ENCODE measurements around the gene FAM43B. TPM values are rescaled to one million over a fixed set of nuclear protein-coding genes. Genes with fewer than 3 reads are reported as not detected.
A peak's percentile ranks its signal among the peaks of the same experiment; 100 is the strongest.

The FAM43B gene
- total and polyA plus RNA-seq, 4 donors, result 0.20 to 0.67 (median 0.29) TPM

DNA sequence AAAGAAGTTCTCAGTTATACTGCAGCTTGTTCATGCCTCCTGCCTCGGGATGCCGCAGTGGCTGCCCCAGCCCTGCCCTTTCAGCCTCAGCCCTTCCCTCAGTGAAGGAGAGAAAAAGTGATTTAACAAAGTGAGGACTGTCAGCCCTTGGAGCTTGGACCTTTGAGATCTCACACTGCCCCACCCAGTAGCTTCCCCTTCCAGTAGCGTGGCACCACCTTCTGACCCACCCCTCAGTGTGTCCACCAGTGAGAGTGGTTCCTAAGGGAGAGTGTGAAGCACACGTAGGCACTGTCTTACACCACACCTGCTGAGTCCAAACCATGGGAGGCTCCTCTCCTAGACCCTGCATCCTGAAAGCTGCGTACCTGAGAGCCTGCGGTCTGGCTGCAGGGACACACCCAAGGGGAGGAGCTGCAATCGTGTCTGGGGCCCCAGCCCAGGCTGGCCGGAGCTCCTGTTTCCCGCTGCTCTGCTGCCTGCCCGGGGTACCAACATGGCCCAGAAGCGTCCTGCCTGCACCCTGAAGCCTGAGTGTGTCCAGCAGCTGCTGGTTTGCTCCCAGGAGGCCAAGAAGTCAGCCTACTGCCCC is 36.4 kb downstream of the FAM43B start, which contains the start of gene CDA:
CDA (plus strand) TSS at position 464 of the 592 bp plus-strand sequence; CDS start at position 497, 33 bp downstream.
- Histone ChIP-seq H3K27ac (ENCODE audit: low read depth in 1 of 2, low read length in 1 of 2) (peak within 1 kb of the TSS in 1 of 2 donors; percentile 42), H3K4me1 (ENCODE audit: control insufficient read depth in 5 of 5, insufficient read depth in 5 of 5, low read length in 5 of 5) (peaks cover 0 to 15% (median 9%) of the 10 kb centered on the region in 5 donors), H3K9ac (ENCODE audit: insufficient read depth in 1 of 2, low read length in 2 of 2) (no peak within 1 kb of the TSS), H3K4me3 (peak within 1 kb of the TSS; percentile 15), H3K27me3 (ENCODE audit: control insufficient read depth in 3 of 3, insufficient read depth in 3 of 3, low read length in 2 of 3) (peaks cover 0 to 26% (median 24%) of the 10 kb centered on the region in 3 donors), H3K36me3 (ENCODE audit: control insufficient read depth in 4 of 4, insufficient read depth in 4 of 4, low read length in 4 of 4) (no peaks in the 10 kb centered on the region), H3K9me3 (ENCODE audit: control insufficient read depth in 4 of 4, insufficient read depth in 3 of 4, low read length in 3 of 4) (peaks cover 0 to 6% (median 0%) of the 10 kb centered on the region in 4 donors)
- ATAC-seq (ENCODE audit: insufficient read depth, low FRiP score) (no peak), DNase-seq (no peak)
- 23 to 26% methylated on average over 10 to 11 of the region's 11 CpGs for WGBS, 2 donors
- TF ChIP-seq, protein P1, sequence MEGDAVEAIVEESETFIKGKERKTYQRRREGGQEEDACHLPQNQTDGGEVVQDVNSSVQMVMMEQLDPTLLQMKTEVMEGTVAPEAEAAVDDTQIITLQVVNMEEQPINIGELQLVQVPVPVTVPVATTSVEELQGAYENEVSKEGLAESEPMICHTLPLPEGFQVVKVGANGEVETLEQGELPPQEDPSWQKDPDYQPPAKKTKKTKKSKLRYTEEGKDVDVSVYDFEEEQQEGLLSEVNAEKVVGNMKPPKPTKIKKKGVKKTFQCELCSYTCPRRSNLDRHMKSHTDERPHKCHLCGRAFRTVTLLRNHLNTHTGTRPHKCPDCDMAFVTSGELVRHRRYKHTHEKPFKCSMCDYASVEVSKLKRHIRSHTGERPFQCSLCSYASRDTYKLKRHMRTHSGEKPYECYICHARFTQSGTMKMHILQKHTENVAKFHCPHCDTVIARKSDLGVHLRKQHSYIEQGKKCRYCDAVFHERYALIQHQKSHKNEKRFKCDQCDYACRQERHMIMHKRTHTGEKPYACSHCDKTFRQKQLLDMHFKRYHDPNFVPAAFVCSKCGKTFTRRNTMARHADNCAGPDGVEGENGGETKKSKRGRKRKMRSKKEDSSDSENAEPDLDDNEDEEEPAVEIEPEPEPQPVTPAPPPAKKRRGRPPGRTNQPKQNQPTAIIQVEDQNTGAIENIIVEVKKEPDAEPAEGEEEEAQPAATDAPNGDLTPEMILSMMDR (IDR thresholded peaks at IDR 0.05; ENCODE audit: control extremely low read depth, extremely low read depth), result no peak

DNA sequence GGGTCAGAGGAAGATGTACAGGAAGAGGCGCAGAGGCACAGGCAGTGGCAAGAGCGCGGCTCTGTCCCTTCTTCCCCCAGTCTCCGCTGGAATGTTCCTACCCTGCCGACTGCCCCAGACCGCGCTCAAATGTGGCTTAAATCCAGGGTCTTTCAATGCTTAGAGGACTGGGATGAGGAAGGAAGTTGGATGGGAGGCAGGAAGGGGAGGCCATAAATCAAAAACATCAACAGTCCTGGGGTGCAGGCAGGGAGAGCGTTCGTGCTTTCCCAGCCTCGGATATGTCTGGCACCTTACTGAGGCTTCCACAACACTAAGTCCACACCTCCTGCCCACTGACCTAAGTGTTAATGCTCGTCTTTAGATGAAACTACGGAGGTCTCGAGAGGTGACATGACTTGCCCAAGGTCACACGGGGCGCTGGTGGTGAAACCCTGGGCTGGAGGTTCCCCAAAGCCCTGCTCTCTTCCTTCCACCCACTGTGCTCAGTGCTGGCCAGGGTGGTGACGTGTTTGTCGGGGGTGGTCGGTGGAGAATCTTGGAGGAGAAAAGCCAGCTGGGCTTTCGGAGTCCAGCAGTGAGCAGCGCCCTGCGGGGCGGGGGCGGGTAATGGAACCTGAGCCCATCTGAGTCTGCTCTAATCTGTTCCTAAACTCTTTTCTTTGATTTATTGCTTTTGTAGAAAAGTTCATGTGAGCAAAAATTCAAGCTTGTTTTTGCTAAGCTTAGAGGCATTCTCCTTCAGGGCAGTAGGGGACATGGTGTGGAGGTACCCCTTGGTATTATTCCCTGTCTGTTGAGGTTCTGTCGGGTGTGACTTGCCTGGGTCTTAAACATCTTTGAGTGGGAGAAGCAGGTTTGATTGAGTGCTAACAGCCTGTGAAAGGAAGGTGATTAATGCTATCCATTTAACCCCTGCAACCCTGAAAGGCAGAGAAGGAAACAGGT is 37.2 kb downstream of the FAM43B start:
- Histone ChIP-seq H3K4me3 (no peak overlapping the region), H3K27me3 (ENCODE audit: control insufficient read depth in 3 of 3, insufficient read depth in 3 of 3, low read length in 2 of 3) (peaks cover 0 to 26% (median 24%) of the 10 kb centered on the region in 3 donors), H3K4me1 (ENCODE audit: control insufficient read depth in 5 of 5, insufficient read depth in 5 of 5, low read length in 5 of 5) (peaks cover 0 to 15% (median 9%) of the 10 kb centered on the region in 5 donors), H3K27ac (ENCODE audit: low read depth in 1 of 2, low read length in 1 of 2) (peak overlapping the region in 1 of 2 donors; percentile 42), H3K9ac (ENCODE audit: insufficient read depth in 1 of 2, low read length in 2 of 2) (no peak overlapping the region), H3K36me3 (ENCODE audit: control insufficient read depth in 4 of 4, insufficient read depth in 4 of 4, low read length in 4 of 4) (no peaks in the 10 kb centered on the region), H3K9me3 (ENCODE audit: control insufficient read depth in 4 of 4, insufficient read depth in 3 of 4, low read length in 3 of 4) (peaks cover 0 to 6% (median 0%) of the 10 kb centered on the region in 4 donors)
- DNase-seq, result peak; percentile 42 to 61 (median 60)
- TF ChIP-seq, protein P1 (IDR thresholded peaks at IDR 0.05; ENCODE audit: control extremely low read depth, extremely low read depth), result no peak
- WGBS, 2 donors, result 6 to 10% methylated on average over 24 of the region's 24 CpGs
- ATAC-seq (ENCODE audit: insufficient read depth, low FRiP score), result peak; percentile 30

DNA sequence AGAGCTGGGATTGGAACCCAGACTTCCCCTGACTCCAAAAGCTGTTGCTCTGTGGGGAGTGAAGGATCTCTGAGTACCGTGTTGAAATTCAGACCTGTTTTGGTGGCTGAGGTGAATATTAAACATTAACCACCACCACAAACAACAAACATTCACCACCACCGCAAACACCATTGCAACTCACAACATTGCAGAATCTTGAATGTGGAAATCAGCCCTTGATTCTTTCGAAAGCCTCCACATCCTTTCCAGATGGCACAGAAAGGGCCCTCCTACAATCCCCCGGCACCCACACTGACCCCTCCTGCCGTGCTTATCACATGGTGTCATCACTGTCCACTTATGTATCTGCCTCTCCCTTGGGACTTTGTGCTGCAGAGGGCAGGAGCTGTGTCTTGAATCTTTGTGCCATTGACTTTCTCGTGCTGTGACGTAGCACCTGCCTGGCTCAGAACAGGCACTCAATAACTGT is 38.0 kb downstream of the FAM43B start:
- no peak for ATAC-seq (ENCODE audit: insufficient read depth, low FRiP score)
- no peak overlapping the region for H3K4me3 ChIP-seq
- H3K36me3 ChIP-seq (ENCODE audit: control insufficient read depth in 4 of 4, insufficient read depth in 4 of 4, low read length in 4 of 4), result no peaks in the 10 kb centered on the region
- peaks cover 0 to 6% (median 0%) of the 10 kb centered on the region in 4 donors for H3K9me3 ChIP-seq (ENCODE audit: control insufficient read depth in 4 of 4, insufficient read depth in 3 of 4, low read length in 3 of 4)
- DNase-seq, result no peak
- H3K27ac ChIP-seq (ENCODE audit: low read depth in 1 of 2, low read length in 1 of 2), result no peak overlapping the region
- H3K27me3 ChIP-seq (ENCODE audit: control insufficient read depth in 3 of 3, insufficient read depth in 3 of 3, low read length in 2 of 3), result peaks cover 0 to 26% (median 24%) of the 10 kb centered on the region in 3 donors
- no peak overlapping the region for H3K9ac ChIP-seq (ENCODE audit: insufficient read depth in 1 of 2, low read length in 2 of 2)
- H3K4me1 ChIP-seq (ENCODE audit: control insufficient read depth in 5 of 5, insufficient read depth in 5 of 5, low read length in 5 of 5), result peaks cover 0 to 15% (median 9%) of the 10 kb centered on the region in 5 donors
- TF ChIP-seq, protein P1 (IDR thresholded peaks at IDR 0.05; ENCODE audit: control extremely low read depth, extremely low read depth), result no peak
- 9 to 28% methylated on average over 7 of the region's 7 CpGs for WGBS, 2 donors
